ENCODE data around the gene OLIG3.

The OLIG3 gene

GRCh38 chr6:137494281-137494987, at the start of gene OLIG3:
Gene OLIG3 (minus strand): TSS chr6:137494394. CDS start chr6:137494170, 224 bp downstream.
- DNase-seq: no peak

GRCh38 chr6:137543114-137543513, 48.9 kb upstream of the OLIG3 start:
- no peak for DNase-seq

DNA sequence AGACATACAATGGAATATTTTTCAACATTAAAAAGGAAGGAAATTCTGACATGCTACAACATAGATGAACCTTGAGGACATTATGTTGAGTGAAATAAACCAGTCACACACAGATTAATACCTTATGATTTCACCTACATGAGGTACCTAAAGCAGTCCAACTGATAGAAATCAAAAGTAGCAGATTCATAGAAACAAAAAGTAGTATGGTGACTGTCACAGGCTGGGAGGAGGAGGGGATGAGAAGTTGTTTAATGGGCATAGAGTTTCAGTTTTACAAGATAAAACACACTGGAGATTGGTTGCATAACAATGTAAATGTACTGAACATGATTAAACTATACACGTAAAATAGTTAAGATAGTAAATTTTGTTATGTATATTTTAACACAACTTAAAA, 48.5 kb upstream of the OLIG3 start:
- DNase-seq: no peak

- no peak for DNase-seq
Observed at GRCh38 chr6:137541534-137542063, 47.4 kb upstream of the OLIG3 start.

DNA sequence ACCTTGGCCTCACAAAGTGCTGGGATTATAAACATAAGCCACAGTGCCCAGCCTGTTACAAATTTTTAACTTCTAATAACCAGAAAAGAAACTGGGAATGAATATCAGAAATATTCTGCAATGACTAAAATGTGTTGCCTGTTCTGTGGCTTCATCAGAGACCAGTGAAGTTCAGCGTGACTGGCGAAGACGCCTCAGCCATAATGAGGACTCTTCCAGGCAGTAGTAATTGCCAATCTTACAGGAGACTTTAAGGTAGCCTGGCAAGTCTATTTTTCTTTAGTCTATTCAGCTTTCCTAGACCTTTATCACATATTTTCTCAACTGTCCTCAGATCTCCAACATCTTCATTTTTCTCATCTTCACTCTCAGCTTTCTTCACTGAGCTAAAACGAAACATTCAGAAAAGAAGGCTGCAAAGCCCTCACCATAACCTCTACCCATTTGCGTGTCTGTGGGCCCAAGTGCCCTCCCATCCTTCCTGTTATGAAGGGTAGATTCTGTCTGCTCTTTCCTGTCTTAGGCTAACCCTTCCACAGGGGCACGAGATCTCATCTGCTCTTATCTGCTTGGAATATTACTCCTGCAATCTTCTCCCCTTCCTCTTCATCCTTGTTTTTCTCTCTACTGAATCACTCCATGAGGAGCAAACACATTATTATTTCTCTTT, 42.0 kb upstream of the OLIG3 start:
- DNase-seq: no peak

GRCh38 chr6:137531376-137532092, 37.3 kb upstream of the OLIG3 start:
- no peak for DNase-seq

- DNase-seq: no peak
Observed at GRCh38 chr6:137530404-137530803, 36.2 kb upstream of the OLIG3 start.

DNA sequence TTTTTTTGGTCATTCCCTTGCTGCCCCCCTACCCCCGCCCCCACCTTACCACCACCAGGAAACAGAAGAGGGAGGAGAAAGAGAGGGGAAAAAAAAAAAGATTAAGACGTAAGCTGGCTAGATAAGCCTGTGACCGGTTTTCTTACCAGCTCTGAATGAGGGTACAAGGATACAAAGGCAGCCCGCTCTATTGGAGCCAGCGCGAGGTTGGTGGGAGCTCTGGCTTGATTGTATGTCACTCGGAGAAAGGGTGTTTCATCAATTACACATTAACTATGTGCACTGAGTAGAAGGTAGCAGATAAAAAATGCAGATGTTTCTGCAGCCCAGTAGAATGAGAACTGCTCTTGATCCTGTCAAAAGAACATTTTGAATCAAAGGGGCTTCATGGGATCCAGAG, 28.6 kb upstream of the OLIG3 start:
- no peak for DNase-seq

DNA sequence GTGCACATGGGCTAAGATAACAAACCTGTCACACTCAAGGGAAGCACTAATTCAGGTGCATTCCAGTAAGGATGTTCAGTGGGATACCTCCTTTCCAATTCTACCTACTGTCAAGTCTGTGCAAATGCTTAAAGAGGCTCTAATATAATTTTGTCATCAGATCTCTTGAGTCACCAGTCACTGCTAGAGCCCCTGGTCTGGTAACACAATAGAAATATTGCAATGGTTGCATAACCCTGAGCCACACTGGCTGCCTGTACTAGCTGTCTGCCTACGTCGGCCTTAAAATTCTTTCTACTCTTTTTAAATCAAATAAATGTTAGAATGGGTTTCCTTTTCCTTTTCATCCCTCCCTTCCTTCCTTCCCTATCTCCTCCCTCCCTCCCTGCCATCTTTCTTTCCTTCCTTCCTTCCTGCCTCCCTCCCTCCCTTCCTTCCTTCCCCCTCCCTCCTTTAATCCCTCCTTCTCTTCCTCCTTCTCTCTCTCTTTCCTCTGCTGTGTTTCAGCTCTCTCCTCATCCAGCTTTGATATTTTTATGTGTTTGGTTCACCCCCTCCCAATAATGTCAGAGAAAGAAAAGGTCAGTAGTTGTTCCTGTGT, 28.1 kb upstream of the OLIG3 start:
- DNase-seq: no peak

DNA sequence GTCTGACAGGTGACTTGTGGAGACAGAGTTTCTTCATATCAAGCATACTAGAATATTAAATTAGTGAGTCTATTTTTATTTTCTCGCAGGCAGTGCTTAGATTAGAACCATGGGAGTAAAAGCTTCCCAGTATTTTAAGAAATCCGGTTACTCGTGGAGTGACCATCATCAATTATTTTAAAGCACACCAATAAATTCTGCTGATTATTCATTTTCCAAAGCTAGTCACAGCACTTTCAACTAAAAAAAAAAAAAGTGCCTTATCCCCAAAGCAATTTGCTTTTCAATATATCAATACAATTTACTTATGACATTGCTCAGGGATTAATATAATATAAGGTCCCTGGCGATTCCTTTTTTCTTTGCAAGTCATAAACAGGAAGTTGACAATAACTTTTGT, 26.3 kb upstream of the OLIG3 start:
- no peak for DNase-seq

DNA sequence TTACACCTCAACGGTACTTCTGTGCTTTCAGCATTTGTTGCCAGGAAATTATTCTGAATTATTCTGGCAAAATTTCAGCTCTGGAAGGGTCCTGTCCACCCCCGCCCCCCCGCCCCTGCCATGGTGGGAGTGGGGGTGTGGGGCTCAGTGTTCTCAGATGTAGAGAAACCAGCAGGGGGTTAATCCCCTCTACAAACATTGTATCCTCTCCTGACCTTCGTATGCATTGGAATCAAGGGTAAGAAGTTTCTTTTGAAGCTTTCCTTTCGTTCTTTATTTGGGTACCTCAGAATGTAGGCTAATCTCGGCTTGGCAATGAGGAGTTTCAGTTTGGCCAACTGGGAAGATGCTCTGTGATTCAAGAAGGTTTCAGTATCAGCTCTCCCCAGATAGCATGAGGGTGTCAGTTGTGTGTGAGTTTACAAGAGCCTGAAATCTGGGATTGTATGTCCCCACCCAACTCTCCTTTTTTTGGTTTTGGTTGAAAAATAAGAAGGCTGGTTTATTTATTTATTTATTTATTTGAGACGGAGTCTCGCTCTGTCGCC, 25.5 kb upstream of the OLIG3 start:
- no peak for DNase-seq

DNA sequence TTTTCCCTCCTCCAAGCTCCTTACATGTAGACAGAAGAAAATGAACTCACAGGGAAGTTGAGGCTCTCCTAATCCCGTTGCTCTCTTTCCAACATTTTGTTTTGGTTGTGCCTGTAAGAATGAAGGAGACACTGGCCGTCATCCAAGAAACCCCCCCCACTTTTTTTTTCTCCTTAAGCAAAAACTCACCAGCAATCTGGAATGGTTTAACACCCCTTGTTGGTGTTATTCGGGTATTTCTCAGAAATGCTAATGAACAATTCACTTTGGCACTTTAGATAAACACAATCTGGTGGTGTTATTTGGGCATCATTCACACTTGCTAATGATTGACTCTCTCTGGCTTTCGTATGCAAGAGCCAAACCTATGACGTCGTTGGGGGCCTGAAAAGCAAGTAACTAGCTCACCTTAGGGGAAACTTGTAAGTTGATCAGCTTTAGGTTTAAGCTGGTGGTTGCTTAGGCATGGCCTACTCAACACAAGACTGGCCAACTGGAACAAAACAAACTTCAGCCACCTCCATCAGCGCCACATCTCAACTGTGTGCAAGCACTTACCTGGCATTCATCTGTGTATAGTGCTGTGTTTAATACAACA, 24.3 kb upstream of the OLIG3 start:
- no peak for DNase-seq

GRCh38 chr6:137514418-137514817, 20.2 kb upstream of the OLIG3 start:
- no peak for DNase-seq

DNA sequence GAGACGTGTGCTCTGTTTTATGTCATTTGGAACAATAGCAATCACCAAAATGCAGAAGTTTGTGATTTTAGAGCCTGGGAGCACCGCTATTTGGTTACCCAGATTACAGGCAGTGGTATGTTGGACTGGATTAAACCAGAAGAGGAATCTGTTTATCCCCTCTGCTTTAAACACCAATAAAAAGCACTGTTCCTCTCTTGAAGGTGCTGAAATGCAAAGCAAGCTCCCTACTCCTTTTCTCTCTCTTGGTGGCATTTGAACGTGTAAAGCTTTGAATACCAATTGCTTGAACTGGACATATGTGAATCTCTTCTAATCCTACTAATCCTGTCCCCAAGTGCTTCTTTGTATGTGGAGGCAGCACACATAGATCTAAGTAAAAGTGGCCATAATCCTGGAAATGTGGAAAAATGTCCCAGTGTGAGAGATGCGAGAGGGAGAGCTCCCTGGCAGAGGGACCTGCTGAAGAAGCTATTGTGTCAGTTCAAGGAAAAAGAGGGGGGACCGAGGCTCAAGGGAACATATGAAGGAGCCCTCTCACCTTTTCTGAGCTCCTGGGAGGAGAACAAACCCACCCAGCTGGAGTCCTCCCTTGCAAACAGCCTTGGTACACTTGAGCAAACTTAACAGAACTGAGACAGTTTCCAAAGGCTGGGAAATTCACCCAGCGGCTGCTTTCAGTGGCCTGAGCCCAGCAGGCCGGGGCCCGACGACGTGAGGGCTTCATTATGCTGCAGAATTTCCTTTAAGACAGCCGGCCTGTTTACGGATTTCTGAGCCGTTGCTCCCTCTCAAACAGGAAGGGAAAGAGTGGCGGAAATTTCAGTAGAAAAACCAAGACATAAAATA, 18.8 kb upstream of the OLIG3 start:
- DNase-seq: no peak

DNA sequence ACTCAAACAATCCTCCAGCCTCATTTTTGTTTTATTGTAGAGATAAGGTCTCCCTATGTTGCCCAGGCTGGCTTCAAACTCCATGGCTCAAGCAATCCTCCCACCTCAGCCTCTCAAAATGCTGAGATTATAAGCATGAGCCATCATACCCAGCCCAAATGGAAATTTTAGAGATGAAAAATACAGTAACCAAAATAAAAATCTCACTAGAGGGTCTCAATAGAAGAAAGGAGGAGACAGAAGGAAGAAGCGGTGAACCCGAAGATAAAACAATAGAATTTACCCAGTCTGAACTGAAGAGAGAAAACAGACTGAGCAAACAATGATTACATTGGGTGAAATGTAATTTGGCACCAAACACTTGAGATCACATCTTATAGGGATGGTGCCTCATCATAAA, 16.7 kb upstream of the OLIG3 start:
- no peak for DNase-seq

- DNase-seq: no peak
Observed at GRCh38 chr6:137498481-137499190, 4.4 kb upstream of the OLIG3 start.

- DNase-seq: no peak
Observed at GRCh38 chr6:137497721-137498463, 3.7 kb upstream of the OLIG3 start.

DNA sequence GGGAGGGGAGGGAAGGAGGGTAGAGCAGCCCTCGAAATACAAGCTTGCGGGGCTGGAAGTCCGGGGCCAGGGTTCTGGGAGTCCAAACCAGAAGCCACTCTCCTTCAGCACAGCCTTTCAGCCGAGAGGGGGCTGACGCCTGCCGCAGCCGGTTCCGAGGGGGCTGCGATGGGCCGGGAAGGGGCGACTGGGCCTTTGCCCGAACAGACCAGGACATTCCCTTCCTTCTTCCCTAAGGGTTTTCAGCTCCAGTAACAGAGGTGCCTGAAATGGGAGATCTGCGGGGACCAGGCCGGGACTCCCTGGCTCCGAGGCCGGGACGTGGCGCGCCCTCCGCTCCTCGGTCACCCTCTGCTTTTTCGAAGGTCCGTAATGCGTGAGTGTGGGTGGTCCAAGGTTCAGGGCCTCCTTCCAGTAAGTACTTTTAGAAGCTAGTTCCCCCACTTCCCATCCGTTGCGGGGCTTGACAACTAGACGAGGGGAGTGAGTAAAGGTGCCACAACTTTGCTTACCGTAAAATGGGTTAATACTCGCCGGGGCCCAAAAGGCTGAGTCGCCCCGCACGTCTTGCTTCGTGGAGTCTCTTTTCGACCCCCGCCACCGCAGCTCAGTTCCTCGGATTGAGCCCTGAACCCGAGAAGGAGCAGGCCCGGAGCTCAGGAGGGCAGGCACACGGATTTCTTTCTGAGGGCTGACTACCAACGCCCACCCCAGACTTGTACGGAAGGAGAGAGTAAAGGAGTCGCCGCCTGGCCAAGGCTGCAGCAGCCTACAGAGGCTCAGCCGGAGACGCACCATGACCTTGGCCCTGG, 2.9 kb upstream of the OLIG3 start:
- DNase-seq: no peak

DNA sequence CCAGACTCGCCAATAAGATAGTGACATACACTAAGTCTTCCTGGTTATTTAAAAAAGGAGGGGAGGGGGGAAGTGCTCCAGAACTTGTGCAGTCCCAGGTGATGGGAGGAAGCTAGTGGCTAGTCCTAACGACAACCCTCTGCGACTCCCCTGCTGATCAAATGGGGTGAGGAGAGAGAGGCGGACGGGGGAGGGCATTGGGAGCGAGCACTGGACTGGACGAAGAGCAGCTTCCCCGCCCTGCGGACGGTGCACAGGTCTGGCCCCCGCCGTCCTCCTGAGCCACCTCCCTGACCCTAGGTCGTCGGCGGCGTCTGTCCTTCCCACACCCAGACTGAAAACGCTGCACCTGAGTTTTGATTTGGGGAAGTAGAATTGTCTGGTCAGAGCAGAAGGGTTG, 2.2 kb upstream of the OLIG3 start:
- no peak for DNase-seq
